Limb (tissue), 2 donors: ENCODE measurements around the gene PHLPP2.
"Not testable (repeated sequence)": the region's sequence is repeated elsewhere in the genome, so short reads cannot be mapped to it uniquely, and the experiment has no call there.

ENCODE experiments used
- DNase-seq, 2 donors: peaks; one replicate each; pipeline ENCODE4 v3.0.0-alpha.2; 2016; ENCODE audit errors: extremely low spot score in 2 of 2

The PHLPP2 gene

GRCh38 chr16:71721066-71721740, 3.3 kb downstream of the PHLPP2 start:
- DNase-seq = no peak

GRCh38 chr16:71712501-71712900, 12.0 kb downstream of the PHLPP2 start:
- DNase-seq = no peak

- DNase-seq = no peak
These were observed 12.7 kb downstream of the PHLPP2 start for GRCh38 chr16:71711789-71712188.

GRCh38 chr16:71709229-71709781, 15.2 kb downstream of the PHLPP2 start:
- no peak for DNase-seq

GRCh38 chr16:71708696-71709095, 15.8 kb downstream of the PHLPP2 start:
- DNase-seq = no peak

GRCh38 chr16:71707199-71707598, 17.3 kb downstream of the PHLPP2 start:
- no peak for DNase-seq

- no peak for DNase-seq
These were observed 18.5 kb downstream of the PHLPP2 start for GRCh38 chr16:71706046-71706445.

- no peak for DNase-seq
These were observed 21.2 kb downstream of the PHLPP2 start for GRCh38 chr16:71703333-71703732.

GRCh38 chr16:71700831-71701230, 23.7 kb downstream of the PHLPP2 start:
- DNase-seq = no peak

GRCh38 chr16:71698491-71698890, 26.0 kb downstream of the PHLPP2 start:
- no peak for DNase-seq

GRCh38 chr16:71693164-71693563, 31.3 kb downstream of the PHLPP2 start:
- DNase-seq = no peak

GRCh38 chr16:71689901-71690300, 34.6 kb downstream of the PHLPP2 start:
- DNase-seq = no peak

- no peak for DNase-seq
These were observed 36.6 kb downstream of the PHLPP2 start for GRCh38 chr16:71687861-71688260.

GRCh38 chr16:71684280-71684679, 40.2 kb downstream of the PHLPP2 start:
- not testable (repeated sequence) for DNase-seq

GRCh38 chr16:71681360-71681759, 43.1 kb downstream of the PHLPP2 start:
- no peak for DNase-seq

- DNase-seq = no peak
These were observed 48.3 kb downstream of the PHLPP2 start for GRCh38 chr16:71676236-71676635.

- DNase-seq = no peak
These were observed 49.1 kb downstream of the PHLPP2 start for GRCh38 chr16:71675380-71675779.

- DNase-seq = no peak
These were observed 50.3 kb downstream of the PHLPP2 start for GRCh38 chr16:71674229-71674628.

- DNase-seq = no peak
These were observed 50.9 kb downstream of the PHLPP2 start for GRCh38 chr16:71673582-71673973.

GRCh38 chr16:71672803-71673581, 51.5 kb downstream of the PHLPP2 start:
- no peak for DNase-seq

GRCh38 chr16:71672125-71672524, 52.4 kb downstream of the PHLPP2 start:
- DNase-seq = no peak

- DNase-seq = no peak
These were observed 53.3 kb downstream of the PHLPP2 start for GRCh38 chr16:71671165-71671564.

- DNase-seq = no peak
These were observed 54.0 kb downstream of the PHLPP2 start for GRCh38 chr16:71670537-71670936.
